Left colon (tissue), 2 donors: ENCODE data around the gene HORMAD2. TPM values are rescaled to one million over a fixed set of nuclear protein-coding genes. Genes with fewer than 3 reads are reported as not detected.
"Not testable (repeated sequence)": the region's sequence is repeated elsewhere in the genome, so short reads cannot be mapped to it uniquely, and the experiment has no call there.

Experiments
- ATAC-seq: fragments of 200-7000 bp; cut with Tn5 transposase; one replicate; pipeline ENCODE4 v1.9.1; 2020; ENCODE audit warnings: mild to moderate bottlenecking, moderate library complexity
- DNase-seq, 2 donors: peaks; one replicate each; pipeline ENCODE4 v3.0.0-alpha.2; 2020
- intact Hi-C, 2 donors: fragments of 100-400 bp; cut with DNase I in 1 of 2; cut with micrococcal nuclease in 1 of 2; formaldehyde crosslinking; loops; one replicate each; pipeline versions ENCODE4 v1.11.2 to v1.14.0; 2022; cut with DNase I, micrococcal nuclease
- total RNA-seq, 2 donors: library from RNA; stranded (reverse); fragmentation: NEBNext Ultra II Directional; extraction: Animal tissue kit (Norgen Biotek cat#: 25700); gene quantifications; one replicate each; pipeline ENCODE4 v1.2.1, GENCODE V29; 2021
- donor health status: DM: no; HTN: no; CAD: no.
- donor health status: DM: yes; HTN: yes; CAD: no.

The HORMAD2 gene
- total RNA-seq, 2 donors from 2014 or later = not detected

GRCh38 chr22:30054067-30054763 lies 26.0 kb upstream of the HORMAD2 start:
- no peak for DNase-seq
- intact Hi-C loops = no loop called here
- ATAC-seq = no peak

- no peak for ATAC-seq
- DNase-seq = no peak
- intact Hi-C loops = no loop called here
Measured at GRCh38 chr22:30054764-30055069, 25.5 kb upstream of the HORMAD2 start.

- ATAC-seq (no peak), DNase-seq (no peak)
- intact Hi-C loops = no loop called here
Measured at GRCh38 chr22:30056015-30056414, 24.2 kb upstream of the HORMAD2 start.

- DNase-seq (no peak), ATAC-seq (no peak)
- intact Hi-C loops = no loop called here
Measured at GRCh38 chr22:30057375-30057774, 22.9 kb upstream of the HORMAD2 start.

- ATAC-seq, intact Hi-C loops, DNase-seq: not testable (repeated sequence)
Measured at GRCh38 chr22:30059346-30060020, 20.8 kb upstream of the HORMAD2 start.

GRCh38 chr22:30061094-30061493 lies 19.2 kb upstream of the HORMAD2 start:
- DNase-seq, intact Hi-C loops: not testable (repeated sequence)
- ATAC-seq = peak; percentile 77

GRCh38 chr22:30062259-30062658 lies 18.0 kb upstream of the HORMAD2 start:
- intact Hi-C loops = no loop called here
- ATAC-seq (peak; percentile 59), DNase-seq (peak; percentile 30 to 47)

GRCh38 chr22:30062950-30063349 lies 17.3 kb upstream of the HORMAD2 start:
- intact Hi-C loops = no loop called here
- no peak for DNase-seq
- peak; percentile 88 for ATAC-seq

GRCh38 chr22:30064172-30064571 lies 16.1 kb upstream of the HORMAD2 start:
- DNase-seq (no peak), ATAC-seq (no peak)
- intact Hi-C loops = no loop called here

GRCh38 chr22:30073743-30074142 lies 6.5 kb upstream of the HORMAD2 start:
- intact Hi-C loops = no loop called here
- DNase-seq (no peak), ATAC-seq (no peak)

- no peak for ATAC-seq
- intact Hi-C loops = no loop called here
- DNase-seq = no peak
Measured at GRCh38 chr22:30074147-30074546, 6.1 kb upstream of the HORMAD2 start.

- intact Hi-C loops = no loop called here
- no peak for DNase-seq
- no peak for ATAC-seq
Measured at GRCh38 chr22:30074994-30075393, 5.3 kb upstream of the HORMAD2 start.

- DNase-seq (no peak), ATAC-seq (no peak)
- intact Hi-C loops = no loop called here
Measured at GRCh38 chr22:30077279-30077880, 2.9 kb upstream of the HORMAD2 start.

- intact Hi-C loops = no loop called here
- ATAC-seq (no peak), DNase-seq (no peak)
Measured at GRCh38 chr22:30078320-30079311, 1.6 kb upstream of the HORMAD2 start.

- no peak for DNase-seq
- intact Hi-C loops = loop anchor here in 1 of 2 donors (10.0 kb wide), 2 partner anchors 386 to 446 kb away; no protein-coding TSS in a partner anchor
- no peak for ATAC-seq
Measured at GRCh38 chr22:30080805-30081204, 541 bp downstream of the HORMAD2 start.

- ATAC-seq (no peak), DNase-seq (no peak)
- intact Hi-C loops = loop anchor here in 1 of 2 donors (10.0 kb wide), 2 partner anchors 392 to 452 kb away; no protein-coding TSS in a partner anchor
Measured at GRCh38 chr22:30086496-30086895, 6.2 kb downstream of the HORMAD2 start.

GRCh38 chr22:30087037-30087436 lies 6.8 kb downstream of the HORMAD2 start:
- not testable (repeated sequence) for ATAC-seq, DNase-seq
- intact Hi-C loops = loop anchor here in 1 of 2 donors (10.0 kb wide), 2 partner anchors 392 to 452 kb away; no protein-coding TSS in a partner anchor

- DNase-seq (no peak), ATAC-seq (no peak)
- intact Hi-C loops = loop anchor here in 1 of 2 donors (10.0 kb wide), 2 partner anchors 393 to 453 kb away; no protein-coding TSS in a partner anchor
Measured at GRCh38 chr22:30087611-30088010, 7.3 kb downstream of the HORMAD2 start.

GRCh38 chr22:30088468-30088867 lies 8.2 kb downstream of the HORMAD2 start:
- intact Hi-C loops = loop anchor here in 1 of 2 donors (10.0 kb wide), 2 partner anchors 394 to 454 kb away; no protein-coding TSS in a partner anchor
- ATAC-seq (no peak), DNase-seq (no peak)
